SK-N-SH treated with all-trans-retinoic acid at 6 μM for 48 hours (cell line): ENCODE results near the gene SDR9C7.

Source experiments
- BACH2 ChIP-seq: fragments of 250-450 bp; sonication (Bioruptor Pico); IDR thresholded peaks from 2 replicates; pipeline ENCODE4 v1.9.0; 2021; ENCODE audit warnings: mild to moderate bottlenecking, borderline replicate concordance
- ESRRG ChIP-seq: fragments of 250-450 bp; sonication (Bioruptor Pico); IDR thresholded peaks from 2 replicates; pipeline ENCODE4 v1.6.1; 2021; ENCODE audit warnings: mild to moderate bottlenecking
- TF ChIP-seq, protein P1 (sequence below): fragments of 250-450 bp; sonication (Bioruptor Pico); IDR thresholded peaks from 2 replicates; pipeline ENCODE4 v1.8.0; 2020; ENCODE audit warnings: mild to moderate bottlenecking, moderate library complexity, borderline replicate concordance

DNA sequence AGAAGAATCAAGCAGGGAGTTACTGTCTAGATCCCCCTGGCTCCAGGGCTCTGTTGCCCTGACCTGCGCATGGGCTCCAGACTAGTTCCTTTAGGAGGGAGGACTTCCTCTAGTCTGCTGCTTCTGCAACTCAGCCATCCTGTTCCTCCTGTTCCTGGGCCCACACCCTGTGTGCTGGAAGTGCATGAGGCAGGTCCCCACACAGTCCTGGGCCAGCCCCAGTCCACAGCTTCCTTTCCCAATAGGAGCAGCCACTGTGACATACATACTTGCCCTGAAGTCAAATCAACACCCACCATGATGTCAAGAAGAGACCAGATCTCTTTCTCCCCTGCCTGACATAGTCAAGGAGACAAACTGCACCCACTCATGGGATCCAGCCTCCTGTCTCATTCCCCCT, 1.3 kb downstream of the SDR9C7 start:
- TF ChIP-seq, protein P1, sequence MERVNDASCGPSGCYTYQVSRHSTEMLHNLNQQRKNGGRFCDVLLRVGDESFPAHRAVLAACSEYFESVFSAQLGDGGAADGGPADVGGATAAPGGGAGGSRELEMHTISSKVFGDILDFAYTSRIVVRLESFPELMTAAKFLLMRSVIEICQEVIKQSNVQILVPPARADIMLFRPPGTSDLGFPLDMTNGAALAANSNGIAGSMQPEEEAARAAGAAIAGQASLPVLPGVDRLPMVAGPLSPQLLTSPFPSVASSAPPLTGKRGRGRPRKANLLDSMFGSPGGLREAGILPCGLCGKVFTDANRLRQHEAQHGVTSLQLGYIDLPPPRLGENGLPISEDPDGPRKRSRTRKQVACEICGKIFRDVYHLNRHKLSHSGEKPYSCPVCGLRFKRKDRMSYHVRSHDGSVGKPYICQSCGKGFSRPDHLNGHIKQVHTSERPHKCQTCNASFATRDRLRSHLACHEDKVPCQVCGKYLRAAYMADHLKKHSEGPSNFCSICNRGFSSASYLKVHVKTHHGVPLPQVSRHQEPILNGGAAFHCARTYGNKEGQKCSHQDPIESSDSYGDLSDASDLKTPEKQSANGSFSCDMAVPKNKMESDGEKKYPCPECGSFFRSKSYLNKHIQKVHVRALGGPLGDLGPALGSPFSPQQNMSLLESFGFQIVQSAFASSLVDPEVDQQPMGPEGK = no peak
- TF ChIP-seq ESRRG = no peak
- TF ChIP-seq BACH2 (CRISPR knock-in tag) = no peak
